GM12878 (cell line): ENCODE data around the gene RNF32.

Experiments used
- EZH2 ChIP-seq: IDR thresholded peaks from 2 replicates; pipeline ENCODE4 v1.6.1; 2012; ENCODE audit warnings: low read depth, mild to moderate bottlenecking, control low read depth, inconsistent platforms, low read length, borderline replicate concordance; ENCODE audit not compliant: control insufficient read depth
- MXI1 ChIP-seq: fragments of 150-350 bp; IDR thresholded peaks from 2 replicates; pipeline ENCODE4 v1.6.1; 2011; ENCODE audit warnings: low read depth, mild to moderate bottlenecking, inconsistent platforms, low read length, improper control_type of control experiment
- RAD51 ChIP-seq: fragments of 450-650 bp; IDR thresholded peaks from 2 replicates; pipeline ENCODE4 v1.6.1; 2016; ENCODE audit warnings: moderate library complexity, mild to moderate bottlenecking, inconsistent platforms
- TAF1 ChIP-seq: IDR thresholded peaks from 2 replicates; pipeline ENCODE4 v1.6.1; 2011; ENCODE audit warnings: mild to moderate bottlenecking, low read depth, low read length, borderline replicate concordance
- ZNF274 ChIP-seq: IDR thresholded peaks from one replicate; pipeline ENCODE4 v1.8.0; 2011; ENCODE audit not compliant: insufficient read length, insufficient read depth
- TF ChIP-seq, protein P1 (sequence below), 3 experiments: IDR thresholded peaks in 2 of 3; conservative IDR thresholded peaks in 1 of 3; 2 replicates each; pipeline ENCODE4 v1.5.1; 2011; ENCODE audit warnings: low read depth in 3 of 3, low read length in 3 of 3, mild to moderate bottlenecking in 3 of 3, control low read depth in 2 of 3, moderate library complexity in 2 of 3, inconsistent platforms in 1 of 3, mixed read lengths in 1 of 3; ENCODE audit not compliant: control insufficient read depth in 2 of 3, insufficient read depth in 1 of 3; ENCODE audit errors: extremely low read depth in 1 of 3

DNA sequence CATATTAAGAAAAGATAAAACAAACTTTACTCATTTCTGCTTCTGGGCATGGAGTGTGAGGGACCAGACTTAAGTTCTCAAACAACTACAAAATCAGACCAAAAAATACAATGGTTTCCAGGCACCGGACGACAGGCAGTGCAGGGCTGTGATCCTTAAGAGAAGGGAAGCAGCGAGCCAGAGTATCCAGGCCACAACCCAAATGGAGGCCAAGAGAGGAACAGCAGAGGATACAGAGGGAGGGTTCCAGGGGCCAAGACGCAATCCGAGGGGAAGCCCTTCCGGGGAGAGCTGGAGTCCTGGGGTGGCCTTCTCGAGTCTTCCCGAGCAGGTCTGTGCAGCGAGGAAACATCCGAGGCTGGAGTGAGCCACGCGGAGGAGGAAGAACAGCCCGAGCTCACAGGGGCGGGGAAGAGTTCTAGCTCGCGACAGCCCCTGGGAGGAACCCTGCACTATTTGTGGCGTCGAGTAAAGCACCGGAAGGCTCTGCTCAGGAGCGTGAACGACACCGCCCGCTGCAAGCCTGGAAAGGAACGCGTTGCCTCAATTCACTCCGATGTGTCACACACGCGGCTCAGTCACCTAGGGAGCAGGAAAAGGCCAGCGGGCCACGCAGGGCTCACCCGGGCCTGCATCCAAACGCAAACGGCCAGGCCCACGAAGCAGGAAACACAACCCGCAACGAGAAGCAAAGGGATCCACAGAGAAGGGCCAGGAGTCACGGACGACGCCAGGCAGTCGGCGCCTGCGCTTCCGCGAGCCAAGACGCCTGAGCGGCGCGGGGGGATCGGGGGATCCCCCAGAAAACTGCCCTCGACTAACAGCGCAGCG lies 933 bp upstream of the RNF32 start:
- TF ChIP-seq, protein P1, sequence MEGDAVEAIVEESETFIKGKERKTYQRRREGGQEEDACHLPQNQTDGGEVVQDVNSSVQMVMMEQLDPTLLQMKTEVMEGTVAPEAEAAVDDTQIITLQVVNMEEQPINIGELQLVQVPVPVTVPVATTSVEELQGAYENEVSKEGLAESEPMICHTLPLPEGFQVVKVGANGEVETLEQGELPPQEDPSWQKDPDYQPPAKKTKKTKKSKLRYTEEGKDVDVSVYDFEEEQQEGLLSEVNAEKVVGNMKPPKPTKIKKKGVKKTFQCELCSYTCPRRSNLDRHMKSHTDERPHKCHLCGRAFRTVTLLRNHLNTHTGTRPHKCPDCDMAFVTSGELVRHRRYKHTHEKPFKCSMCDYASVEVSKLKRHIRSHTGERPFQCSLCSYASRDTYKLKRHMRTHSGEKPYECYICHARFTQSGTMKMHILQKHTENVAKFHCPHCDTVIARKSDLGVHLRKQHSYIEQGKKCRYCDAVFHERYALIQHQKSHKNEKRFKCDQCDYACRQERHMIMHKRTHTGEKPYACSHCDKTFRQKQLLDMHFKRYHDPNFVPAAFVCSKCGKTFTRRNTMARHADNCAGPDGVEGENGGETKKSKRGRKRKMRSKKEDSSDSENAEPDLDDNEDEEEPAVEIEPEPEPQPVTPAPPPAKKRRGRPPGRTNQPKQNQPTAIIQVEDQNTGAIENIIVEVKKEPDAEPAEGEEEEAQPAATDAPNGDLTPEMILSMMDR (IDR thresholded peaks at IDR 0.05 in 2 of 3, conservative IDR thresholded peaks at IDR 0.05 in 1 of 3; ENCODE audit: control insufficient read depth in 2 of 3, extremely low read depth in 1 of 3, insufficient read depth in 1 of 3, low read depth in 3 of 3, low read length in 3 of 3): no peak
- no peak for TF ChIP-seq MXI1
- no peak for TF ChIP-seq RAD51
- TF ChIP-seq ZNF274: no peak
- TF ChIP-seq EZH2: no peak
- no peak for TF ChIP-seq TAF1
